HG03139 (cell line): ENCODE measurements around the gene CIT.
"Not testable (repeated sequence)": the region's sequence is repeated elsewhere in the genome, so short reads cannot be mapped to it uniquely, and the experiment has no call there.

ENCODE experiments used
- ATAC-seq: cut with Tn5 transposase; IDR thresholded peaks from one replicate; pipeline ENCODE4 v1.9.1; 2021; ENCODE audit not compliant: unreplicated experiment

The CIT gene

GRCh38 chr12:119876761-119877638 lies at the start of gene CIT:
CIT (minus strand) TSS chr12:119877320; CDS start chr12:119876168, 1,152 bp downstream.
- peak; percentile 100 for ATAC-seq

GRCh38 chr12:119925269-119925668 lies 48.1 kb upstream of the CIT start:
- ATAC-seq = no peak

GRCh38 chr12:119920064-119920463 lies 42.9 kb upstream of the CIT start:
- ATAC-seq = no peak

GRCh38 chr12:119915894-119916510 lies 38.9 kb upstream of the CIT start:
- no peak for ATAC-seq

- ATAC-seq = no peak
Observed at GRCh38 chr12:119914666-119915065, 37.5 kb upstream of the CIT start.

GRCh38 chr12:119913536-119914330 lies 36.6 kb upstream of the CIT start:
- no peak for ATAC-seq

GRCh38 chr12:119911182-119911581 lies 34.1 kb upstream of the CIT start:
- ATAC-seq = no peak

- no peak for ATAC-seq
Observed at GRCh38 chr12:119910586-119910985, 33.5 kb upstream of the CIT start.

- ATAC-seq = no peak
Observed at GRCh38 chr12:119902084-119902509, 25.0 kb upstream of the CIT start.

- ATAC-seq = no peak
Observed at GRCh38 chr12:119901670-119902069, 24.6 kb upstream of the CIT start.

GRCh38 chr12:119894916-119895315 lies 17.8 kb upstream of the CIT start:
- no peak for ATAC-seq

GRCh38 chr12:119892611-119893010 lies 15.5 kb upstream of the CIT start:
- not testable (repeated sequence) for ATAC-seq

- ATAC-seq = no peak
Observed at GRCh38 chr12:119885549-119885948, 8.4 kb upstream of the CIT start.

GRCh38 chr12:119883791-119884190 lies 6.7 kb upstream of the CIT start:
- ATAC-seq = not testable (repeated sequence)

GRCh38 chr12:119883237-119883636 lies 6.1 kb upstream of the CIT start:
- ATAC-seq = no peak

GRCh38 chr12:119877639-119877948 lies 474 bp upstream of the CIT start:
- no peak for ATAC-seq

GRCh38 chr12:119870457-119870856 lies 6.7 kb downstream of the CIT start:
- no peak for ATAC-seq

- no peak for ATAC-seq
Observed at GRCh38 chr12:119869720-119870119, 7.4 kb downstream of the CIT start.

GRCh38 chr12:119868992-119869391 lies 8.1 kb downstream of the CIT start:
- ATAC-seq = no peak

GRCh38 chr12:119864591-119864990 lies 12.5 kb downstream of the CIT start:
- no peak for ATAC-seq

- ATAC-seq = no peak
Observed at GRCh38 chr12:119859241-119859640, 17.9 kb downstream of the CIT start.
